ENCODE results near the gene JMJD1C. TPM values are rescaled to one million over a fixed set of nuclear protein-coding genes. Genes with fewer than 3 reads are reported as not detected.
"Not testable (repeated sequence)": the region's sequence is repeated elsewhere in the genome, so short reads cannot be mapped to it uniquely, and the experiment has no call there.

JMJD1C gene
- polyA plus RNA-seq, 1 donor = 64.9 TPM

GRCh38 chr10:63364918-63365317 is 100.9 kb downstream of the JMJD1C start:
- no peak for DNase-seq

- no peak for DNase-seq
Measured at GRCh38 chr10:63363951-63364350, 101.8 kb downstream of the JMJD1C start.

- no peak for DNase-seq
Measured at GRCh38 chr10:63355682-63356081, 110.1 kb downstream of the JMJD1C start.

GRCh38 chr10:63352976-63353375 is 112.8 kb downstream of the JMJD1C start:
- DNase-seq = no peak

- DNase-seq = no peak
Measured at GRCh38 chr10:63348245-63348850, 117.4 kb downstream of the JMJD1C start.

GRCh38 chr10:63346015-63346441 is 119.7 kb downstream of the JMJD1C start:
- no peak for DNase-seq

GRCh38 chr10:63344269-63344668 is 121.5 kb downstream of the JMJD1C start:
- DNase-seq = no peak

GRCh38 chr10:63343476-63343875 is 122.3 kb downstream of the JMJD1C start:
- no peak for DNase-seq

- not testable (repeated sequence) for DNase-seq
Measured at GRCh38 chr10:63339640-63340039, 126.1 kb downstream of the JMJD1C start.

GRCh38 chr10:63337455-63338251 is 128.1 kb downstream of the JMJD1C start:
- DNase-seq = no peak

- DNase-seq = no peak
Measured at GRCh38 chr10:63331586-63331985, 134.2 kb downstream of the JMJD1C start.

GRCh38 chr10:63324495-63324854 is 141.3 kb downstream of the JMJD1C start:
- DNase-seq = no peak

GRCh38 chr10:63323701-63324494 is 141.9 kb downstream of the JMJD1C start:
- no peak for DNase-seq

- DNase-seq = no peak
Measured at GRCh38 chr10:63320683-63321082, 145.1 kb downstream of the JMJD1C start.

GRCh38 chr10:63319231-63319630 is 146.5 kb downstream of the JMJD1C start:
- no peak for DNase-seq

GRCh38 chr10:63318491-63318890 is 147.3 kb downstream of the JMJD1C start:
- no peak for DNase-seq

- DNase-seq = no peak
Measured at GRCh38 chr10:63314020-63314419, 151.8 kb downstream of the JMJD1C start.

GRCh38 chr10:63313066-63313717 is 152.6 kb downstream of the JMJD1C start:
- DNase-seq = no peak

- DNase-seq = no peak
Measured at GRCh38 chr10:63308628-63309027, 157.1 kb downstream of the JMJD1C start.

GRCh38 chr10:63304146-63304545 is 161.6 kb downstream of the JMJD1C start:
- DNase-seq = no peak

- DNase-seq = no peak
Measured at GRCh38 chr10:63300801-63301200, 165.0 kb downstream of the JMJD1C start.

GRCh38 chr10:63297941-63298340 is 167.8 kb downstream of the JMJD1C start:
- no peak for DNase-seq

- DNase-seq = no peak
Measured at GRCh38 chr10:63294781-63295180, 171.0 kb downstream of the JMJD1C start.

Measured in hindlimb muscle (tissue), 1 donor.